ENCODE results near the gene STX1A.

GRCh38 chr7:73742338-73742752 is 22.9 kb upstream of the STX1A start:
- TF ChIP-seq CTCF (conservative IDR thresholded peaks at IDR 0.05; ENCODE audit: low read length) (no peak), EZH2phosphoT487 (IDR thresholded peaks at IDR 0.05; ENCODE audit: borderline replicate concordance, low read depth, low read length) (no peak)

Measured in OCI-LY7 (cell line).